CD14-positive monocyte (primary cell): ENCODE results near the gene HIPK1. TPM values are rescaled to one million over a fixed set of nuclear protein-coding genes. Genes with fewer than 3 reads are reported as not detected.

Experiments
- DNase-seq, 3 donors: peaks; one replicate each; pipeline ENCODE4 v3.0.0-alpha.2; 2011 to 2022
- H2AFZ ChIP-seq: 2 replicates; pipeline ENCODE4 v1.6.0; 2012; ENCODE audit warnings: mild to moderate bottlenecking, low read depth, low read length, inconsistent platforms; ENCODE audit not compliant: insufficient read depth, poor library complexity, severe bottlenecking
- H3K27ac ChIP-seq, 2 donors: 1 replicate in 1 of 2; 2 replicates in 1 of 2; pipeline ENCODE4 v1.5.1; 2012 to 2013; ENCODE audit warnings: low read length in 2 of 2, control low read depth in 1 of 2, inconsistent platforms in 1 of 2, low read depth in 1 of 2, mild to moderate bottlenecking in 1 of 2
- H3K27me3 ChIP-seq, 2 donors: one replicate each; pipeline versions ENCODE4 v1.6.0 to v1.6.1; 2011 to 2013; ENCODE audit warnings: low read length in 2 of 2; ENCODE audit not compliant: control insufficient read depth in 2 of 2, insufficient read depth in 2 of 2
- H3K36me3 ChIP-seq, 2 donors: replicated peaks in 1 of 2; 1 replicate in 1 of 2; 2 replicates in 1 of 2; pipeline versions ENCODE4 v1.5.1 to v1.6.1; 2012 to 2013; ENCODE audit warnings: low read length in 2 of 2, control low read depth in 1 of 2, inconsistent platforms in 1 of 2, mild to moderate bottlenecking in 1 of 2; ENCODE audit not compliant: insufficient read depth in 2 of 2, control insufficient read depth in 1 of 2
- H3K4me1 ChIP-seq, 2 donors: 1 replicate in 1 of 2; 2 replicates in 1 of 2; pipeline versions ENCODE4 v1.5.1 to v1.6.1; 2012 to 2013; ENCODE audit warnings: low read length in 2 of 2, control low read depth in 1 of 2, inconsistent platforms in 1 of 2, mild to moderate bottlenecking in 1 of 2, moderate library complexity in 1 of 2; ENCODE audit not compliant: insufficient read depth in 2 of 2, control insufficient read depth in 1 of 2
- H3K4me2 ChIP-seq: replicated peaks from 2 replicates; pipeline ENCODE3; 2012; ENCODE audit warnings: low read length, moderate library complexity, mild to moderate bottlenecking; ENCODE audit not compliant: poor library complexity, severe bottlenecking; ENCODE audit errors: extremely low read depth
- H3K4me3 ChIP-seq, 3 experiments: fragments of 200-600 bp in 1 of 3; sonication (generic) in 1 of 3; replicated peaks in 1 of 3; 1 replicate in 2 of 3; 2 replicates in 1 of 3; pipeline ENCODE4 v1.5.1; 2011 to 2013; ENCODE audit warnings: low read length in 3 of 3, mild to moderate bottlenecking in 3 of 3, control low read depth in 2 of 3, low read depth in 2 of 3, inconsistent platforms in 1 of 3, moderate library complexity in 1 of 3
- H3K79me2 ChIP-seq: 2 replicates; pipeline ENCODE4 v1.6.0; 2012; ENCODE audit warnings: mild to moderate bottlenecking, control low read depth, inconsistent platforms, low read length, moderate library complexity; ENCODE audit not compliant: insufficient read depth
- H3K9ac ChIP-seq: 2 replicates; pipeline ENCODE4 v1.6.0; 2017; ENCODE audit warnings: low read length, mild to moderate bottlenecking; ENCODE audit not compliant: insufficient read depth, poor library complexity, severe bottlenecking
- H3K9me3 ChIP-seq, 2 donors: replicated peaks in 1 of 2; 1 replicate in 1 of 2; 2 replicates in 1 of 2; pipeline versions ENCODE4 v1.5.1 to v1.6.1; 2012 to 2013; ENCODE audit warnings: low read length in 2 of 2, control low read depth in 1 of 2; ENCODE audit not compliant: control insufficient read depth in 1 of 2, insufficient read depth in 1 of 2
- H4K20me1 ChIP-seq: 2 replicates; pipeline ENCODE4 v1.6.0; 2012; ENCODE audit warnings: mild to moderate bottlenecking, low read length, control low read depth, moderate library complexity; ENCODE audit not compliant: insufficient read depth
- H3K27ac Mint-ChIP-seq, 7 donors: one replicate each; pipeline ENCODE4 v1.8.0; 2020; ENCODE audit warnings: mild to moderate bottlenecking in 7 of 7, mixed read lengths in 7 of 7, moderate library complexity in 6 of 7, inconsistent platforms in 2 of 7
- H3K27me3 Mint-ChIP-seq, 3 donors: one replicate each; pipeline ENCODE4 v1.8.0; 2021 to 2022; ENCODE audit warnings: low read depth in 3 of 3, mild to moderate bottlenecking in 3 of 3, mixed read lengths in 3 of 3, moderate library complexity in 3 of 3, inconsistent platforms in 1 of 3
- H3K36me3 Mint-ChIP-seq, 2 donors: one replicate each; pipeline ENCODE4 v1.8.0; 2020; ENCODE audit warnings: mixed read lengths in 2 of 2, inconsistent platforms in 1 of 2, mild to moderate bottlenecking in 1 of 2
- H3K4me1 Mint-ChIP-seq: one replicate; pipeline ENCODE4 v1.8.0; 2020; ENCODE audit warnings: mild to moderate bottlenecking, mixed read lengths
- H3K4me3 Mint-ChIP-seq, 2 donors: one replicate each; pipeline ENCODE4 v1.8.0; 2020; ENCODE audit warnings: mild to moderate bottlenecking in 2 of 2, mixed read lengths in 2 of 2, moderate library complexity in 1 of 2
- H3K9me3 Mint-ChIP-seq, 7 donors: one replicate each; pipeline ENCODE4 v1.8.0; 2020 to 2022; ENCODE audit warnings: mixed read lengths in 7 of 7, mild to moderate bottlenecking in 6 of 7, moderate library complexity in 6 of 7, inconsistent platforms in 2 of 7
- WGBS: methylation state at CpG from one replicate; pipeline ENCODE4 v1.1.5; 2013; ENCODE audit warnings: missing lambda C conversion rate; ENCODE audit not compliant: insufficient coverage; 5-methylcytosine and 5-hydroxymethylcytosine counted together
- intact Hi-C, 2 donors: fragments of 100-400 bp; cut with micrococcal nuclease; formaldehyde crosslinking; loops; one replicate each; pipeline versions ENCODE4 v1.15.0 to v1.15.1; 2023
- polyA plus RNA-seq, 3 donors: library from polyadenylated mRNA; depleted of rRNA in 1 of 3; unstranded in 2 of 3; stranded (reverse) in 1 of 3; fragments of 300-500 nt in 2 of 3; fragments of >200 nt in 1 of 3; fragmentation: Illumina TruSeq in 2 of 3; gene quantifications; 1 replicate in 2 of 3; 2 replicates in 1 of 3; pipeline ENCODE4 v1.2.3, GENCODE V29; 2012 to 2021
- TF ChIP-seq, protein P1 (sequence below): fragments of 200-600 bp; IDR thresholded peaks from one replicate; pipeline ENCODE4 v1.8.0; 2022; ENCODE audit warnings: antibody characterized with exemption, mild to moderate bottlenecking

The HIPK1 gene
- polyA plus RNA-seq, 3 donors: 10.1 to 57.2 (median 14.8) TPM

- Histone ChIP-seq H3K4me3 (no peak overlapping the region), H3K27me3 (no peaks in the 10 kb centered on the region), H3K4me1 (no peaks in the 10 kb centered on the region), H3K9ac (no peak overlapping the region), H2AFZ (no peak overlapping the region), H3K79me2 (no peaks in the 10 kb centered on the region), H3K9me3 (peaks cover 0 to 11% of the 10 kb centered on the region in 2 donors), H3K4me2 (no peak overlapping the region), H3K27ac (no peak overlapping the region), H4K20me1 (no peaks in the 10 kb centered on the region), H3K36me3 (no peaks in the 10 kb centered on the region)
- peaks cover 8 to 20% (median 11%) of the 10 kb centered on the region in 7 donors for H3K9me3 Mint-ChIP-seq
- no peaks in the 10 kb centered on the region for H3K36me3 Mint-ChIP-seq
- WGBS: 100% methylated on average over 1 of the region's 2 CpGs
- TF ChIP-seq, protein P1, sequence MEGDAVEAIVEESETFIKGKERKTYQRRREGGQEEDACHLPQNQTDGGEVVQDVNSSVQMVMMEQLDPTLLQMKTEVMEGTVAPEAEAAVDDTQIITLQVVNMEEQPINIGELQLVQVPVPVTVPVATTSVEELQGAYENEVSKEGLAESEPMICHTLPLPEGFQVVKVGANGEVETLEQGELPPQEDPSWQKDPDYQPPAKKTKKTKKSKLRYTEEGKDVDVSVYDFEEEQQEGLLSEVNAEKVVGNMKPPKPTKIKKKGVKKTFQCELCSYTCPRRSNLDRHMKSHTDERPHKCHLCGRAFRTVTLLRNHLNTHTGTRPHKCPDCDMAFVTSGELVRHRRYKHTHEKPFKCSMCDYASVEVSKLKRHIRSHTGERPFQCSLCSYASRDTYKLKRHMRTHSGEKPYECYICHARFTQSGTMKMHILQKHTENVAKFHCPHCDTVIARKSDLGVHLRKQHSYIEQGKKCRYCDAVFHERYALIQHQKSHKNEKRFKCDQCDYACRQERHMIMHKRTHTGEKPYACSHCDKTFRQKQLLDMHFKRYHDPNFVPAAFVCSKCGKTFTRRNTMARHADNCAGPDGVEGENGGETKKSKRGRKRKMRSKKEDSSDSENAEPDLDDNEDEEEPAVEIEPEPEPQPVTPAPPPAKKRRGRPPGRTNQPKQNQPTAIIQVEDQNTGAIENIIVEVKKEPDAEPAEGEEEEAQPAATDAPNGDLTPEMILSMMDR: no peak
- no peak overlapping the region for H3K27ac Mint-ChIP-seq
- peaks cover 3 to 6% (median 5%) of the 10 kb centered on the region in 3 donors for H3K27me3 Mint-ChIP-seq
- DNase-seq: no peak
- H3K4me1 Mint-ChIP-seq: peaks cover 4% of the 10 kb centered on the region
- H3K4me3 Mint-ChIP-seq: no peak overlapping the region
- intact Hi-C loops: no loop called here
Measured at GRCh38 chr1:114008480-114008941, 79.4 kb downstream of the HIPK1 start.

- no peaks in the 10 kb centered on the region for H3K79me2 ChIP-seq
- TF ChIP-seq, protein P1: no peak
- no peaks in the 10 kb centered on the region for H4K20me1 ChIP-seq
- Mint-ChIP-seq H3K4me1 (peaks cover 2% of the 10 kb centered on the region), H3K4me3 (no peak overlapping the region), H3K9me3 (peaks cover 8 to 20% (median 11%) of the 10 kb centered on the region in 7 donors), H3K27me3 (peaks cover 2 to 6% (median 3%) of the 10 kb centered on the region in 3 donors), H3K27ac (no peak overlapping the region), H3K36me3 (no peaks in the 10 kb centered on the region)
- peaks cover 0 to 11% of the 10 kb centered on the region in 2 donors for H3K9me3 ChIP-seq
- no peaks in the 10 kb centered on the region for H3K36me3 ChIP-seq
- no peak overlapping the region for H3K4me3 ChIP-seq
- no peak overlapping the region for H2AFZ ChIP-seq
- no peak for DNase-seq
- intact Hi-C loops: no loop called here
- H3K9ac ChIP-seq: no peak overlapping the region
- H3K27ac ChIP-seq: no peak overlapping the region
- no peaks in the 10 kb centered on the region for H3K4me1 ChIP-seq
- no peaks in the 10 kb centered on the region for H3K27me3 ChIP-seq
- H3K4me2 ChIP-seq: no peak overlapping the region
Measured at GRCh38 chr1:114008993-114009392, 79.9 kb downstream of the HIPK1 start.
